ENCODE results near the gene STK32C. TPM values are rescaled to one million over a fixed set of nuclear protein-coding genes. Genes with fewer than 3 reads are reported as not detected.
"Not testable (repeated sequence)": the region's sequence is repeated elsewhere in the genome, so short reads cannot be mapped to it uniquely, and the experiment has no call there.

The STK32C gene
- total RNA-seq, 1 donor from 2014 or later, result 13.8 TPM

DNA sequence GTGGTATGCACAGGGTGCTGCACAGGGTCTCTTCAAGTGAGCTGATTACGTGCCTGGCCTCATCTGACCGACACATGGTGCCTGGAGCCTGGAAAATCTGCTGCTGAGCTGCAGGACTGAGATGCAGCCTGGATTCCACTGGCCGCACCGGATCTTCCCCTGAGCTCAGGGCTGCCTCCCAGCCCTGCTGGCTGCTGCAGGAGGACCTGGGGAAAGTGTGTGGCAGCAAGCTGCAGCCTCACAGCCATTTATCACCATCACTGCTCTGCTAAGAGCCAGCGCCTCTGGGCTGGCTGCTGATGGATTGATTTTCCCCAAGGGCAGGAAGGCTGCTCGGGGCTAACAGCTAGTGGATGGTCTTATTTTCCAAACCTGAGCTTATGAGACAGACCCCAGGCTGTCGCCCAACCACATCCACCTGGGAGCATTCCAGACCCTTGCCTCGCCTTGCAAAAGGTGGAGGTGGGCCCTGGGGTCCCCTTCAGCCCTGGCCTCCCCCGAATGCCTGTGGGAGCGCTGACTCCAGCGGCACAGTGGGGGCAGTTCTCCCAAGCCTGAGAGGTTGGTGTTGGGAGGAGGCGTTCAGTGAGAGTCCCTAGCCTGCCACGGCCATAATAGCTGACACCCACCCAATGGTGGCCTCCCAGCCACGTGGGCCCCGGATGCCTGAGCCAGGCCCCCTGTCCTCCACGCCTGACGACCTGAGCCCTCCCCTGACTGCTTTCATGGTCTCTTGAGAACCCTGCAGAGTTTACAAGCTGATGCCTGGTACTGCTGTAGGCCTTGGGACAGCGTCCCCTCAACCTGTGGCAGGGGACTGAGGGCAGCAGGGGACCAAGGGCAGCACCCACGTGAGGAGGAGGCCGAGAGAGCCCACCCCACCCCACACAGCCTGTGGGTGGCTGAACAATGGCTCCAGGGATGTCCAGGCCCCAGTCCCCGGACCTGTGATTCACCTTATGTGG is 38.2 kb downstream of the STK32C start:
- ATAC-seq (ENCODE audit: low read depth), result no peak
- Mint-ChIP-seq H3K9me3 (no peaks in the 10 kb centered on the region), H3K4me1 (no peaks in the 10 kb centered on the region), H3K27ac (no peak overlapping the region), H3K4me3 (no peak overlapping the region), H3K36me3 (ENCODE audit: low read depth) (no peaks in the 10 kb centered on the region), H3K27me3 (no peaks in the 10 kb centered on the region)
- POLR2A ChIA-PET, result no interaction called here
- DNase-seq, result no peak
- CTCF ChIA-PET, result no interaction called here
- TF ChIP-seq, protein P1, sequence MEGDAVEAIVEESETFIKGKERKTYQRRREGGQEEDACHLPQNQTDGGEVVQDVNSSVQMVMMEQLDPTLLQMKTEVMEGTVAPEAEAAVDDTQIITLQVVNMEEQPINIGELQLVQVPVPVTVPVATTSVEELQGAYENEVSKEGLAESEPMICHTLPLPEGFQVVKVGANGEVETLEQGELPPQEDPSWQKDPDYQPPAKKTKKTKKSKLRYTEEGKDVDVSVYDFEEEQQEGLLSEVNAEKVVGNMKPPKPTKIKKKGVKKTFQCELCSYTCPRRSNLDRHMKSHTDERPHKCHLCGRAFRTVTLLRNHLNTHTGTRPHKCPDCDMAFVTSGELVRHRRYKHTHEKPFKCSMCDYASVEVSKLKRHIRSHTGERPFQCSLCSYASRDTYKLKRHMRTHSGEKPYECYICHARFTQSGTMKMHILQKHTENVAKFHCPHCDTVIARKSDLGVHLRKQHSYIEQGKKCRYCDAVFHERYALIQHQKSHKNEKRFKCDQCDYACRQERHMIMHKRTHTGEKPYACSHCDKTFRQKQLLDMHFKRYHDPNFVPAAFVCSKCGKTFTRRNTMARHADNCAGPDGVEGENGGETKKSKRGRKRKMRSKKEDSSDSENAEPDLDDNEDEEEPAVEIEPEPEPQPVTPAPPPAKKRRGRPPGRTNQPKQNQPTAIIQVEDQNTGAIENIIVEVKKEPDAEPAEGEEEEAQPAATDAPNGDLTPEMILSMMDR (IDR thresholded peaks at IDR 0.05), result no peak
- intact Hi-C loops (cut with micrococcal nuclease), result no loop called here

DNA sequence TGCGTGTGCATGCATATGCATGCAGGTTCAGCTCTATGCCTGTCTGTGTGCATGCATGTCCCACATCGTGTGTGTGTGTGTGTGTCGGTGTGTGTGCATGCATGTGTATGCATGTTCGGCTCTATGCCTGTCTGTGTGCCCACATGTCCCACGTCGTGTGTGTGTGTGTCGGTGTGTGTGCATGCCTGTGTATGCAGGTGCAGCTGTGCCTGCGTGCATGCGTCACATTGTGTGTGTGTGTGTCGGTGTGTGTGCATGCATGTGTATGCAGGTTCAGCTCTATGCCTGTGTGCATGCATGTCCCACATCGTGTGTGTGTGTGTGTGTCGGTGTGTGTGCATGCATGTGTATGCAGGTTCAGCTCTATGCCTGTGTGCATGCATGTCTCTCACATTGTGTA is 39.8 kb downstream of the STK32C start:
- intact Hi-C loops (cut with micrococcal nuclease); H3K4me3 Mint-ChIP-seq; POLR2A ChIA-PET; H3K36me3 Mint-ChIP-seq (ENCODE audit: low read depth); H3K4me1 Mint-ChIP-seq; DNase-seq; ATAC-seq (ENCODE audit: low read depth); CTCF ChIA-PET; H3K9me3 Mint-ChIP-seq; H3K27me3 Mint-ChIP-seq; H3K27ac Mint-ChIP-seq: not testable (repeated sequence)

DNA sequence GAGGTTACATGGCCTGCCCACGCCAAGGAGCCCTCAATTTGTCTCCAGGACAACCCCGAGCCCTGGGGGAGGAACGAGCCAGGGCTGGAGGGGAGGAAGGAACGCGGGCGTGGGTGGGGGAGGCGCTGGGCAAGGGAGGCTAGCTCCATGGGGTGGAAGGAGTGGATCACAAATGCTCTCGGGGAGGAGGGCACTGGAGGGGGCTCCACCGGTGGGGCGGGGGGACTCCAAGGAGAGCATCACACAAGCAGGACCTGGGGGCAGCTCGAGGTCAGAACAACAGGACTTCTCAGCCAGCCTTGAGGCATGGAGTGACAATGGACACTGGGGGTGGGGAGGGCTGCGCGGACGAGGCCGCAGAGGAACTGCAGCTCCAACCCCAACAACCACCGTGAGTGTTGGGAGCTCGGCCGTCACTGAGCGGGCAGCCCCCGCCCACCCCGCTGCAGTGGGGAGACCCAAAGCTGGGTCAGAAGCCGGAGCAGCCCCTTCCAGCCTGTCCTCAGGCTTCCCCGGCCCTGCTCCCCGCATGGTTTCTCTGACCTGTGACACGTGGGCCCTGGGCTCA is 41.1 kb downstream of the STK32C start:
- H3K4me1 Mint-ChIP-seq, result no peaks in the 10 kb centered on the region
- H3K27me3 Mint-ChIP-seq, result peaks cover 2% of the 10 kb centered on the region
- POLR2A ChIA-PET, result no interaction called here
- no peaks in the 10 kb centered on the region for H3K36me3 Mint-ChIP-seq (ENCODE audit: low read depth)
- H3K9me3 Mint-ChIP-seq, result no peaks in the 10 kb centered on the region
- CTCF ChIA-PET, result no interaction called here
- H3K4me3 Mint-ChIP-seq, result no peak overlapping the region
- ATAC-seq (ENCODE audit: low read depth), result no peak
- intact Hi-C loops (cut with micrococcal nuclease), result no loop called here
- no peak overlapping the region for H3K27ac Mint-ChIP-seq
- no peak for DNase-seq
- TF ChIP-seq, protein P1 (IDR thresholded peaks at IDR 0.05), result no peak

DNA sequence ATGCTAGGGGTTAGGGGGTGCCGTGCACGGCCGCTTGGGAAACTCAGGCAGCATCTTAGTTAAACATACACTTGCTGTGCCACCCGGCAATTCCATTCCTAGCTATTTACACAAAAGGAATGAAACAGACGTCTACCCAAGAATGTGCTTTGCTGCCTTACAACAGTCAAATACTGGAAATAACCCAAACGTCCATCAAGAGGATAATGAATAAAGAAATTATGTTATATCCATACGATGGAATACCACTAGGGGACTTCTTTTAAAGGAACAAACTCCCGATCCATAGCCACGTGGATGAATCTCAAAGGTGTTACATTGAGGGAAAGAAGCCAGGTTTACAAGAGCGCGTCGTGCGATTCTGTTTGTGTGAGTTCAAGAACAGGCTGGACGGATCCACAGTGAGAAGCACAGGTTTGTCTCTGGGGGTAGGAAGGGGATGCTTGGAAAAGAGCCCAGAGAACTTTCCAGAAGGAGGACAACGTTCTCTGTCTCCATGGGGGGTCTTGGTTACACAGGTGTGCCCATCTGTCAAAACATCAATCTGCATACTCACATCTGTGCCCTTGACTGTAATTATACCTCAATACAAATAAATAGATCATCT is 41.8 kb downstream of the STK32C start:
- Mint-ChIP-seq H3K36me3 (ENCODE audit: low read depth) (no peaks in the 10 kb centered on the region), H3K4me1 (no peaks in the 10 kb centered on the region), H3K9me3 (no peaks in the 10 kb centered on the region), H3K27ac (no peak overlapping the region), H3K27me3 (peaks cover 2% of the 10 kb centered on the region), H3K4me3 (no peak overlapping the region)
- intact Hi-C loops (cut with micrococcal nuclease), result no loop called here
- TF ChIP-seq, protein P1 (IDR thresholded peaks at IDR 0.05), result no peak
- ChIA-PET CTCF (no interaction called here), POLR2A (no interaction called here)
- ATAC-seq (ENCODE audit: low read depth) (no peak), DNase-seq (no peak)

DNA sequence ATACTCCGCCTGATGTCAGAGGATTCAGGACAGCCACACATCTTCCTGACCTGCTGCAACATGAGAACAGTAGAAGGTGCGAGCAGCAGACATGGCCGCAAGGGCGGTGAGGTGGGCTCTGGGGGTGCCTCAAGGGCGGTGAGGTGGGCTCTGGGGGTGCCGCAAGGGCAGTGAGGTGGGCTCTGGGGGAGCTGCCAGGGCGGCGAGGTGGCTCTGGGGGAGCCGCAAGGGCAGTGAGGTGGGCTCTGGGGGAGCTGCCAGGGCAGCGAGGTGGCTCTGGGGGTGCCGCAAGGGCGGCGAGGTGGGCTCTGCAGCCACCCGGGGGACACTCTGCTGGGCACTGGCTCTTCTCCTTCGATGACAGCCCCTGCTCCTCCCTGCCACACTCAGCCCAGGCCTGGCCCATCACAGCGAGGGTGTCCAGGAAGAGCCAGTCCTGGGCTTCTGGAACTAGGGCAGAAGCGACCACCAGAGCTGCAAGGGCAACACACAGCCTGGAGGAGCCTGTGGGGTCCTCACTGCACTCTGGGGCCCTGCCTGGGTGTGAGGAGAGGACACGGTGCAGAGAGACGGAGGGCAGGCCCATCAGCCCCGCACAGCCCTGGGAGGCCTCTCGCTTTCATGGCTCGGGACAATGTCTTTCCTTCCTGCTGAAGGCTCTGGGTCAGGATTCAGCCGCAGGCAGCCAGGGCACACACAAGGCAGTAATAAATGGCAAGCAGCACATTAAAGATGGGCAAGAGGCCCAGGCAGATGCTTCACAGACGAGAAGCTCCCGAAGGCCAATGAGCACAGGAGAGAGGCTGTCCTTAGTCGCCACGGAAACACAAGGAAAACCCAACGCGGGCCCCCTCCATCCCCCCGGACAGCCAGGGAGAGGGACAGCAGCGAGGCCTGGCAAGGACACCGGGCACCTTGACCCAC is 42.5 kb downstream of the STK32C start:
- no peak overlapping the region for H3K4me3 Mint-ChIP-seq
- ChIA-PET POLR2A (no interaction called here), CTCF (no interaction called here)
- peaks cover 2% of the 10 kb centered on the region for H3K27me3 Mint-ChIP-seq
- no peaks in the 10 kb centered on the region for H3K36me3 Mint-ChIP-seq (ENCODE audit: low read depth)
- no peaks in the 10 kb centered on the region for H3K9me3 Mint-ChIP-seq
- H3K4me1 Mint-ChIP-seq, result no peaks in the 10 kb centered on the region
- ATAC-seq (ENCODE audit: low read depth) (no peak), DNase-seq (no peak)
- TF ChIP-seq, protein P1 (IDR thresholded peaks at IDR 0.05), result no peak
- intact Hi-C loops (cut with micrococcal nuclease), result no loop called here
- no peak overlapping the region for H3K27ac Mint-ChIP-seq
